ENCODE results near the gene SOCS6.
"Not testable (repeated sequence)": the region's sequence is repeated elsewhere in the genome, so short reads cannot be mapped to it uniquely, and the experiment has no call there.

Gene SOCS6

GRCh38 chr18:70288851-70289328 is at the start of gene SOCS6:
Gene SOCS6 (plus strand): TSS chr18:70289045. CDS start chr18:70324669, 35,624 bp downstream.
- DNase-seq, result no peak

DNA sequence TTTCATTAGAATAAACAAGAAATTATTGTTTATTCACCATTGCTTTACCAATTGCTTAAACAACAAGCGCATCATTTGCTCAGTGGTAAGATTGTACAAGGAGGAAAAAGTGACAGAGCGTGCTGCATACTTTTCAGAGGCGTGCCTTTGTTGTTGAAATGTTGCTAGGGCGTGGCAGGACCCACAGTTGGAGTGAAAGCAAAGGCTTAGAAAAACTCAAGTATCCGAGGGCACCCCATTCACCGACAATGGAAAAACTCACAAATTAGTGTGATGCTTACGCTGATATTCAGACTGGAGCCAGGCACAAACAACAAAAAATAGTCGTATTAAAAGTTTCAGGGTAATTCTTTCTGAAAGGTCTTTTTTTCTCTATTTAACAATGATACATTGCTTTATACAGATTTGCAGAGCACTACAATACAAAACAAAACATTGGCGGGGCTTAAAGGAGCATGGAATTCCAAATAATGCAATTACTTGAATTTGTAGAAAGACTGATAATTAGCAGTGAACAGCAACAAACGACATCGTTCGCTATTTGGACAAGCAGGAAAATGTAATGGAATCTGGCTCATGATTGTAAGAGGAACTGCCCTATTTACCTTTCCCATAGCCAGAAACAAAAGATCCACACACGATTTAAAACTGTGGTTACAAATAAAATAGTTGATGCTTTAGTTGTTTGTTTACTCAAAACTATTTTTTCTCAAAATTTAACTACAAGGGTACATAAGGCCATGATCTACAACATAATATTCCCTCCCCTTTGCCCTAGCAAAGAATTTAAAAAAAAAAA is 45.5 kb upstream of the SOCS6 start:
- DNase-seq, result no peak

- DNase-seq, result no peak
Measured at GRCh38 chr18:70246061-70246466, 42.8 kb upstream of the SOCS6 start.

- DNase-seq, result no peak
Measured at GRCh38 chr18:70249118-70249517, 39.7 kb upstream of the SOCS6 start.

GRCh38 chr18:70249861-70250260 is 39.0 kb upstream of the SOCS6 start:
- not testable (repeated sequence) for DNase-seq

DNA sequence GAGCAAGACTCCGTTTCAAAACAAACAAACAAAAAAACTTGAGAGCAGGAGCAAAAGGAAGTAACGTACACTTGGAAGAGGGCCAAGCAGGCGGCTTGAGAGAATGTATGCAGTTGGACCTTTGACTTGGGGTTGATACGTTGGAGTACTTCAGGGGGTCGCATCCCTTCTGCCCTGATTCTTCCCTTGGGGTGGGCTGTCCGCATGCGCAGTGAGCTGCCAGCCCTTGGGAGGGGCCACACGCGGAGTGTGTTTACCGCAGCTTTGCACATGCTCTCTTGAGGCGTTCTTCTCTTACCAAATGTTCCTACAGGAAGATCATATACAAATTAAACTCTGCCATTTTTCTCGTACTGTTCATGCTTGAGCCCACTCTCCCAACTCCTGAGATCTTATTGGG is 38.1 kb upstream of the SOCS6 start:
- no peak for DNase-seq

- no peak for DNase-seq
Measured at GRCh38 chr18:70256184-70256583, 32.7 kb upstream of the SOCS6 start.

DNA sequence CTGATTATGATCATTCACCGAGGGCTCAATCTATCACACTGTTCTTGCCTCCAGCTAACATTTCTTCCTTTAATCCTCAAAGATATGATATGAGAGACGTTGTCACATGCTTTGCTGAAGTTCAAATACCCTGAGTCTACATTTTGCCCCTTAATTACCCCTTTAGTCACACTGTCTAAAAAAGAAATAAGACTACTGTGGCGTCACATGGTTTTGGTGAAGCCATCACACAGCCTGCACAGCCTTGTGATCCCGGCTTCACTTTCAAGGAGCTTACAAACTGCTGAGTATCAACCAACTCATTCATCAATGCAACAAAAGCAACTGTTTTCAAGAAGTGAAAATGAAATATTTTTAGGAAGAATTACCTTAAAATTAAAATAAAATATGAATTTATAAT is 31.9 kb upstream of the SOCS6 start:
- no peak for DNase-seq

GRCh38 chr18:70258243-70258642 is 30.6 kb upstream of the SOCS6 start:
- no peak for DNase-seq

DNA sequence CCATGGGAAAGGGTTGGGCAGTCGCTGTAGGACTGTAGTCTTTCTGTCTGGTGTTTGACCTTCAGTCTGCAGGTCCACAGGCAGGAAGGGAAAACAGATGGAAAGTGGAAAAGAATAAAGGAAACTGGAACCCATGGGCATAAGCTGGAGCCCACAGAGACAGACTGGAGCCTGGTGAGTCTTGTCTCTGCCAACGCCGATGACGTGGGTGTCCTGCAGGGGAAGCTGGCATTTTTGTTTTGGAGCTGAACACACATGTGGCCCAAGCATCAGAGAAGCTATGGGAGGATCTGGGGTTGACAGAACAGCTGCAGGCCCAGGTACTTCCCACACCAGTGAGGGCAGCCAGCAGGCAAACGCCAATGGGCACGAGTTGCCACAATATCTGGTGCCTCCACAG is 28.2 kb upstream of the SOCS6 start:
- DNase-seq, result no peak

- no peak for DNase-seq
Measured at GRCh38 chr18:70261141-70261788, 27.6 kb upstream of the SOCS6 start.

- no peak for DNase-seq
Measured at GRCh38 chr18:70263336-70263735, 25.5 kb upstream of the SOCS6 start.

DNA sequence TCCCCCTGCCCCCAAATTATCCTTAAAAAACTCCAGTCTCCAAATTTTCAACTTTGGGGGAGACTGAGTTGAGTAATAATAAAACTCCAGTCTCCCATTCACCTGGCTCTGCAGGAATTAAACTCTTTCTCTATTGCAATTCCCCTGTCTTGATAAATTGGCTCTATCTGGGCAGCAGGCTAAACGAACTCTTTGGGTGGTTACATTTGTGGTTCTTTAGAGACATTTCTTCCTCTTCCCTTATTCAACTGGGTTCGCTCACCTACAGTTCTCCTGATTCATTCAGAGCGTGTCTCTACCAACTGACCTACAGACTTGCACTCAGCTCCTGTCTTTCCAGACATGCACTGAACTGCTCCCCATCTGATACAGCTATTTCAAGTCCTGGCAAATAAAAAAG is 17.1 kb upstream of the SOCS6 start:
- DNase-seq, result no peak

DNA sequence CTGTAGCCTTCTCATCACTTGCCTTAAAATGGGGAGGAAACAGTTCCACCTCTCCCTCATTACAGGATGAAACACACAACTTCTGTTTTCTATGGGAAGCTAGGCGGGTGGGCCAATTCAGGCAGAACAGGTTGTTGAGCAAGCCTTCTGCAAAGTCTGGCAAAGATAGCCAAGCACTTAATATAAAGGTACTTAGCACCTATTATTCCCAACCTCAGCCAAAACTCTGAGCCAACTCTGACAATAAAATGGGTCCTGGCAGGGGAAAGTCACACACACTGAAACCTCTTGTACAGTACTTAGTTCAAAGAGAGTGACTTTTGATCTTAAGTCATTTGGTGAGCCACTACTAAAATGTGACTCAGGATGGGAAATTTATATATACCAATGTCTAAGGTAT is 15.8 kb upstream of the SOCS6 start:
- no peak for DNase-seq

- DNase-seq, result no peak
Measured at GRCh38 chr18:70276416-70277191, 12.2 kb upstream of the SOCS6 start.

DNA sequence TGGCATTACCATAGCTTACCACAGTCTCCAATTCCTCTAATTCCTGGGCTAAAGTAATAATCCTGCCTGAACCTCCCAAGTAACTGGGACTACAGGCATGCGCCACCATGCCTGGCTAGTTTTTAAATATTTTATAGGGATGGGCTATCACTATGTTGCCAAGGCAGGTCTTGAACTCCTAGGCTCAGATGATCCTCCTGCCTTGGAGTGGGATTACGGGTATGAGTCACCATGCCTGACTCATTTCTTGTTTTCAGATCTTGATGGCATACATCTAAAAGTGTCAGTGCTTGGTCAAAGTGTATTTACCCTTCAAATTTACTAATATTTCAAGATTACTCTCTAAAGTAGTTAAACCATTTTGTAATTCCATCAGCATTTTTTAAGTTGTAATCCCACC is 9.4 kb upstream of the SOCS6 start:
- DNase-seq, result no peak

DNA sequence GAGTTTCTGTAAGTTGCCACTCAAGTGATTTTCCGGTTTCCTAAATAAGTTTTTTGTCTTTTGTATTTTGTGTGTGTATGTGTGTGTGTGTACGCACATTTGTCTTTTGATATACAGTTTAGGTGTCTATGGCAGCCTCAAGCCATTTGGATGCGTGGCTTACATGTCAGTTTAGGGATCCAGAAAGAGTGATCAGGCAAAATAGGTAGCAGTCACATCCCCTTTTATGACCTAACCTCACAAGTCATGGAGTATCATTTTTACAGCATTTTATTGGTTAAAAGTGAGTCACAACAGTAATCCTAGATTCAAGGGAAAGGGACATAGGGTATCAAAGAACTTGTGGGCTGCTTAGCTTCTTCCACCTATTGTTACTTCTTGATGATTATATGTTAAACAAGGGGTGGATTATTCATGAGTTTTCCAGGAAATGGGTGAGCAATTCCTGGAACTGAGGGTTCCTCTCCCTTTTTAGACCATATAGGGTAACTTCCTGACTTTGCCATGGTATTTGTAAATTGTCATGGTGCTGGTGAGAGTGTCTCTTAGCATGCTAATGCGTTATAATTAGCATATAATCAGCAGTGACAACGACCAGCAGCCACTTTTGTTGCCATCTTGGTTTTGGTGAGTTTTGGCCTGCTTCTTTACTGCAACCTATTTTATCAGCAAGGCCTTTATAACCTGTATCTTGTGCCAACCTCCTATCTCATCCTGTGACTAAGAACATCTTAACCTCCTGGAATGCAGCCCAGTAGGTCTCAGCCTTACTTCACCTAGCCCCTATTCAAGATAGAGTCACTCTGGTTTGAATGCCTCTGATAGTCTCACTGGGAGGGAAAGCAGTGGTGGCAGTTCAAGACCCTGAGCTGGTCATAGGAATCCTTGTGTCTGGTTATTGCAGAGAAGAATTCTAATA is 8.6 kb upstream of the SOCS6 start:
- DNase-seq, result no peak

DNA sequence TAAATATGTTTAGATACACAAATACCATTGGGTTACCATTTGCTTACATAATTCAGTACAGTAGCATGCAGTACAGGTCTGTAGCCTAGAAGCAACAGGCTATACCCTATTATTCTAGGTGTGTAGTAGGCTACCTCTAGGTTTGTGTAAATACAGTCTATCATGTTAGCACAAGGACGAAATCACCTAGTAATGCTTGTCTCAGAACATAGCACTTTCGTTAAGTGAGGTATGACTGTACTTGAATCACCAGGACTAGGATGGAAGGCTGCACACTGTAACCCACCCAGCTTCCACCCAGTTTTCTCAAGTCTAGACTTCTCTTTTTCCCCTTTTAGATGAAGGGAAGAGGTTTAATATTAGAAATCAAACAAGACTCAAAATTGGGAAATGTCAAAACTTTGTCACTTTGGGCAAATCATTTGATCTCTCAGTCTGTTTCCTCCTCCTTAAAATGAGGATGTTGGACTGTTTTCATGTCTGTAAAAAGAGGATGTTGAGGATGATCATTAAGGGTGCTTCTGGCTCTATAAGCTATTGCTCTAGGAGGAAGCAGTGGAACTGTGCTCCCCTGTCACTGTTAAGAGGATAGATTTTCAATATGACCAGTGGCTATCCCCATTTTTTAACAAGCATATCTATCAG is 3.7 kb upstream of the SOCS6 start:
- no peak for DNase-seq

GRCh38 chr18:70287731-70288130 is 1.1 kb upstream of the SOCS6 start:
- no peak for DNase-seq

DNA sequence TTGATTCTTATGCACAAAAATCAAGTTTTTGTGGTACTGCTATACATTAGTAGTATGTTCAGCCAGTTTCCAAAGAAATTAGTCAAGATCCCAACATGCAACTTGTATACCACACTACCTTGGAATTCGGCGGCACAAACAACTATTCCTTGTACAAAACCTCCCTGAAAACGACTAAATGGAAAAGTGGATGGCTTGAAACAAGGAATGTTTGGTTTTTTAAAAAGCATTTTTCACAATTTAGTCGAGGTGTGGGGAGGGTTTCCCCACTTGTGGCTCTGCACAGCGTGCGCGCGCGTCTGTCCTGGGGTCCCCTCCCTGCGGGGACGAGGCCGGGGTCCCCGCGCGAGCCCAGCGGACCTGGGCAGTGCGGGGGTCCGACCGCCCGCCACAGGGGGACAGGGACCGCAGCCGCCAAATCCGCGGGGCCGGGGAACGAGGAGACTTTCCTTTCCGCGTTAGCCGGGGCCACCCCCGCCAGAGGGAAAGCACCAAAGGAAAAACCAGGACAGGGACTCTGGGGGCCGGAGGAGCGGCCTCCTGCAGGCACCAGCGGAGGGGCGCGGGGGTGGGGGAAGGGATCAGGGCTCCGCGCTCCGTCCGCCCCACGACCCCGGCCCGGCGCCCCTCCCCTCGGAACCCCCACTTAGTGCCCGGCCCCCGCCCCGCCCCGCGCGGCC is 534 bp upstream of the SOCS6 start:
- DNase-seq, result no peak
